Left ventricle myocardium superior (tissue), 1 donor: ENCODE results near the gene PRXL2B. TPM values are rescaled to one million over a fixed set of nuclear protein-coding genes. Genes with fewer than 3 reads are reported as not detected.

Experiments used
- total RNA-seq: library from RNA; stranded (reverse); fragmentation: NEBNext Ultra II Directional; extraction: Animal tissue kit (Norgen Biotek cat#: 25700); gene quantifications from one replicate; pipeline ENCODE4 v1.2.1, GENCODE V29; 2021
- donor health status: DM: no; HTN: yes; CAD: no; lungs with severe emphysema.

PRXL2B gene
- total RNA-seq, 1 donor from 2014 or later: 11.2 TPM

Other genes with a start within 250 kb of the PRXL2B start
- 5.3 TPM for gene MORN1, start 195.2 kb upstream of the PRXL2B start, total RNA-seq
- 98.1 TPM for gene RER1, start 194.9 kb upstream of the PRXL2B start, total RNA-seq
- 13.7 TPM for gene PEX10, start 174.2 kb upstream of the PRXL2B start, total RNA-seq
- 0.25 TPM for gene PLCH2, start 110.5 kb upstream of the PRXL2B start, total RNA-seq
- 50.2 TPM for gene PANK4, start 60.2 kb upstream of the PRXL2B start, total RNA-seq
- gene HES5, start 56.5 kb upstream of the PRXL2B start, total RNA-seq: 1.7 TPM
- gene TNFRSF14, start 30.4 kb upstream of the PRXL2B start, total RNA-seq: 16.0 TPM
- not detected for gene MMEL1, start 46.2 kb downstream of the PRXL2B start, total RNA-seq
- 0.59 TPM for gene TTC34, start 214.9 kb downstream of the PRXL2B start, total RNA-seq